C4-2B (cell line): ENCODE measurements around the gene CASP3.
"Not testable (repeated sequence)": the region's sequence is repeated elsewhere in the genome, so short reads cannot be mapped to it uniquely, and the experiment has no call there.

Experiments
- H3K27ac ChIP-seq: fragments of 450-650 bp; 2 replicates; pipeline ENCODE4 v1.5.1; 2017
- ZFX ChIP-seq: fragments of 450-650 bp; IDR thresholded peaks from 2 replicates; pipeline ENCODE4 v1.6.1; 2017
- TF ChIP-seq, protein P1 (sequence below): fragments of 450-650 bp; conservative IDR thresholded peaks from 2 replicates; pipeline ENCODE4 v1.5.1; 2017; ENCODE audit warnings: mild to moderate bottlenecking

The CASP3 gene

DNA sequence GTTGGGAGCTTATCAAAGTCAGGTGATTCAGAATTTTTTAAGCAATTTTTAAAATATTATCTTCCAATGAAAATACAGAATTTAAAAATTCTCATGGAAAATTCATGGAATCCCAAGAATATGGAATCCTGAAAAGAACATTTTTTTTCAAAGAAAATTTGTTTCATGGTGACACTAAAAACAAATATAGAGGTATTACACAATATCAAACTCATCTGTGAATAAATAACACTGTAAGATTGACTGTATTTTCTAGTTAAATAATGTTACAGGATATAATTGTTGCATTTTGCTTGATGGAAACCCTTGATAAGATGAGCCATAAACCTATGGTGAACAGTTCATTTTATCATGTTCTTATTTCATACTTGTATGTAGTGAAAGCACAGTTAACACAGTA, 11.7 kb upstream of the CASP3 start:
- TF ChIP-seq, protein P1, sequence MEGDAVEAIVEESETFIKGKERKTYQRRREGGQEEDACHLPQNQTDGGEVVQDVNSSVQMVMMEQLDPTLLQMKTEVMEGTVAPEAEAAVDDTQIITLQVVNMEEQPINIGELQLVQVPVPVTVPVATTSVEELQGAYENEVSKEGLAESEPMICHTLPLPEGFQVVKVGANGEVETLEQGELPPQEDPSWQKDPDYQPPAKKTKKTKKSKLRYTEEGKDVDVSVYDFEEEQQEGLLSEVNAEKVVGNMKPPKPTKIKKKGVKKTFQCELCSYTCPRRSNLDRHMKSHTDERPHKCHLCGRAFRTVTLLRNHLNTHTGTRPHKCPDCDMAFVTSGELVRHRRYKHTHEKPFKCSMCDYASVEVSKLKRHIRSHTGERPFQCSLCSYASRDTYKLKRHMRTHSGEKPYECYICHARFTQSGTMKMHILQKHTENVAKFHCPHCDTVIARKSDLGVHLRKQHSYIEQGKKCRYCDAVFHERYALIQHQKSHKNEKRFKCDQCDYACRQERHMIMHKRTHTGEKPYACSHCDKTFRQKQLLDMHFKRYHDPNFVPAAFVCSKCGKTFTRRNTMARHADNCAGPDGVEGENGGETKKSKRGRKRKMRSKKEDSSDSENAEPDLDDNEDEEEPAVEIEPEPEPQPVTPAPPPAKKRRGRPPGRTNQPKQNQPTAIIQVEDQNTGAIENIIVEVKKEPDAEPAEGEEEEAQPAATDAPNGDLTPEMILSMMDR, result no peak
- TF ChIP-seq ZFX, result no peak
- no peak overlapping the region for H3K27ac ChIP-seq

DNA sequence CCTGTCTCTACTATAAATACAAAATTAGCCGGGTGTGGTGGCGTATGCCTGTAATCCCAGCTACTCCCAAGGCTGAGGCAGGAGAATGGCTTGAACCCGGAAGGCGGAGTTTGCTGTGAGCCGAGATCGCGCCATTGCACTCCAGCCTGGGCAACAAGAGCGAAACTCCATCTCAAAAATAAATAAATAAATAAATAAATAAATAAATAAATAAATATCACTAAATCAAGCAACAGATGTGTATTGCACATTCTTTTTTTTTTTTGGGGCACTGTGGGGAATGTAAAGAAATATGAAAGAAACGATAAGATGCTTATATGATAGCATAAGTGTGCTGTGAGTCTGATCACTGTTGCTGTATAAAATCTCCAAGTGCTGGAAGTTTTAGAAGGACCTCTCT, 8.6 kb upstream of the CASP3 start:
- H3K27ac ChIP-seq, result not testable (repeated sequence)

DNA sequence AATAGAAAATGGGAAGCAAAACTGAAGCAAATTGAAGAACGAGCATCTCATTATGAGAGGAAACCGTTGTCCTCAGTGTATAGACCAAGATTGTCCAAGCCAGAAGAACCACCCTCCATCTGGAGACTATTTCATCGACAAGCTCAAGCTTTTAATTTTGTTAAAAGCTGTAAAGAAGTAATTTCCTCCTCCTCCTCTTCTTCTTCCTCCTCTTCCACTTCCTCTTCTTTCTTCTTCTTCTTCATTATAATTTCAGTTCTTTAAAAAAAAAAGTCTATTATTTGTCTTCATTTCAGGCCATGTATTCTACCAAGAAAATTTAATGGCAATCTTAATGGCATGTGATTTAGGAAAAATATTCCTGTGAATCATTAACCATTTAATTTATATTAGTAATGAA, 7.9 kb upstream of the CASP3 start:
- H3K27ac ChIP-seq, result no peak overlapping the region
- TF ChIP-seq ZFX, result no peak
- TF ChIP-seq, protein P1, result no peak

DNA sequence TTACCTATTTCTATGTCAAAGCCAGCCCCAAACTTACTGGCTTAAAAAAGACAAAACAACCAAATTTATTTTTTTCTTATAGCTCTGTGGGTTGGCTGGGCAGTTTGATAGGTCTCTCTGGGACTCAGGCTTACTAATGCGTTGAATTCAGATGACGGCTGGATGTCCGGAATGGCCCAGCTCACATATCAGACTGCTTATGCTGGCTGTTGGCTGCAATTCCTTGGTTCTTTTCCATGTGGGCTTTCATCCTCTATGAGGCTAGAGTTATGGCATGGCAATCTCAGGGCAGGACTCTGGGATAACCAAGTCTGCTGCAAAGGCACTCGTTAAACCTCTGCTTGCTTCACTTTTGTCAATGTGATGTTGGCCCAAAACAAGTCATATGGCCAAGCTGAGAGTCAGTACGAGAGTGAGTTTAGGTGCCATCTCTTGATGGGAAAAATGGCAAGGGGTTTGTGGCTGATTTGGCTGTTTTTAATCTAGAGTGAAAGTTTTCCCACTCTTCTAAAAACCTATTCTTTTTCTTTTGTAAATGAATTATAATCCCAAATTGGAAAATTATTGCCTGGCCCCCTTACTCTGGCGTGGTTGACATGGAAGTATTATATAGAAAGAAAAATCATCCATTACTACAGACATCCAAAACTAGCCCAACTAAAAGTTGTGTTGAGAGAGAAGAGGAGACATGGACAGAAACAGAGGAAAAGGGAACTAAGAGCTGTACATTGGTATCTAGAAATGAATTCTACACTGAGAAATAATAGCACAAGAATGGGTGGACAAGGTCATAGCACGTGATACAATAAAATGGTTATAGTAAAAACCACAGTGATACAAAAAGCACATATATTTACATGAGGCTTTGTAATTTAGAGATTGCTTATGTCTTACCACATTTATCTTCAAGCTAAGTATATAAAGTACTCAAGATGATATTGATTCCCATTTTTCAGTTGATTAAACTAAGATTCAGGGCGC, 6.9 kb upstream of the CASP3 start:
- TF ChIP-seq, protein P1, result no peak
- TF ChIP-seq ZFX, result no peak
- H3K27ac ChIP-seq, result no peak overlapping the region

DNA sequence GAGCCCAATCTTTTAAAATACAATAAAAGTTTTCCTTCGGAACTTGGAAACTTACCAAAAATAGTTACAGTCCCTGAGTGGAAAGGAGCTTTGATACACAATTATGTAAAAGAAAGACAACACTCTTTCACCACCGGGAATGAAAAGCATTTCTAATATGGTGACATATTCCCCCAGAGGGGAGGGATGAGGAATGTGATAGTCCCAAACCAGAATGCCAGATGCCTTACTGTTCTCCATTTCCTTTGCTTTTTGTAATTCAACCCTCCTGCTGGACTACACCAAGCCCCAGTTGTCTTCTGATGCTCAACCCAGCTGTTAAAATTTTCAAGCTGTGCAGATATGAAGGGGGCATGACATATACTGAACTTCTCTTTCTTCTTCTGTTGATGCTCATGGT, 4.4 kb upstream of the CASP3 start:
- no peak overlapping the region for H3K27ac ChIP-seq

DNA sequence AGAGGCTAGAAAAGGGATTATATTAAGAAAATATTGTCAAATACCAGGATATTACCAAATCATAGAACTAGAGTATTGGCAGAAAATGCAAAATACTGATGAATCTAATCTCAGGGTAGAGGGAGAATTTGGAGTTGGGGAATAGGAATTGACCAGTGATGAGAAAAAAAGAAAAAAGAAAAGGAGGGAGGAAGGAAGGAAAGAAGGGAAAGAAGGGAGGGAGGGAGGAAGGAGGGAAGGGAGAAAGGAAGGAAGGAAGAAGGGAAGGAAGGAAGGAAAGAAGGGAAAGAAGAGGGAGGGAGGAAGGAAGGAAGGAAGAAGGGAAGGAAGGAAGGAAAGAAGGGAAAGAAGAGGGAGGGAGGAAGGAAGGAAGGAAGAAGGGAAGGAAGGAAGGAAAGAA, 3.4 kb upstream of the CASP3 start:
- not testable (repeated sequence) for H3K27ac ChIP-seq

More for the DNA sequence above, 4.4 kb upstream of the CASP3 start:
- TF ChIP-seq ZFX, result no peak

DNA sequence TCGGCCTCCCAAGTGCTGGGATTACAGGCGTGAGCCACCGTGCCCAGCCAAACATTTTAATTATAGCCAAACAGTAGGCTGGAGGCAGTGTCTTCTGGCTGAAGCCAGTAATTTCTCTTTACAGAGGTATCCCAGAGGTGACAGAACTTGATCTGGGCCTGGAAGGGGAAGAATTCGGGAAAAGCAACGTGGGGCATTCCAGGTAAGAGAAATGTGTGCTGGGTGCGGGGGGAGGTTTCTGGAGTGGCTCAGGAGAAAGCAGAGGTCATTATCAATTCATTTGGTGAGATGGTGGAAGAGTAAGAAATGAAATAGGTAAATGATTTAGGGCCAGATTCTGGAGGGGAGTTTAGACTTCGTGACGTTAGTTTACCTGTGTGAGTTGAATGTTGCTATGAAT, 2.7 kb upstream of the CASP3 start:
- TF ChIP-seq ZFX, result no peak
- TF ChIP-seq, protein P1, result no peak
- H3K27ac ChIP-seq, result no peak overlapping the region

DNA sequence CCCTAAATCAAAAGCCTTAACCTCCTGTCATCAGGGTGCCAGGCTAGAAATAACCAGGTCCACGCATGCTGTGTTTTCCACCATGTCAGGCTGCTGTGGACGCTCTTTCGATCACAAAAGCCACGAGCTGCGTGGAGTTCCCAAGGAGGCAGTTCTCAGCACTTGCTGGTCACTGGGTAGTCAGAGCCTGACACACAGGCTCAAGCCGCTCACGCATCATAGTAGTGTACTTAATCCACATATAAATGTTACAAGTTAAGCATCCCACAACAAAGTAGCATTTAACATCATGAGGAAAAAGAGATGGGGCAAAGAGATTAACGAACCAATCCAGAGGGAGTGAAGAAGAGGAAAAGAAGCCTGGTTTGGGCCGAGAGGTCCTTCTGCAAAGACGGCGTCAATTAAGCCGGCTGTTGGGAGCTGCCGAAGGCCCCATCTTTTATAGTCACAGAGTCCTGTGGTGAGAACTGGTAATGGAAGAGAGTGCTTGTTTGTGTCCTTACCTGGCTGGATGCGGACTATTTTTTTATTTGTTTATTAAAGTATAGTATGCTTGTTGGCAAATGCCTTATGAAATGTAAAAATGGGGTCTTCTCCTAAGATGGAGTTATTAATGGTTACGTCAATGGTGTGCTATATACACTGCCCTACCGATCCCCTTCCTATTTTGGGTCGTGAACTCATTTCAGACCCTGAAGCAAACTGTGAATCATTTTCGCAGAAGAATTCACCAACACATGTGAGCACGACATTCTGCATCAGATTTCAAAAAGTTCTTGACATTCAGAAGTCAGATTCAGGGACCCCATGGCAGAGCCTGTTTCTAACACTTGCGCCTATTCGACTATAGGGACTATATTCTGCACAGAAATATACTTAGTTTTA, 966 bp upstream of the CASP3 start:
- peak overlapping the region; percentile 90 for H3K27ac ChIP-seq
- peak; percentile 54 for TF ChIP-seq ZFX
- TF ChIP-seq, protein P1, result no peak
